Putamen (tissue), 1 donor: Measurements from ENCODE around the gene CSRP1.

Experiments used
- DNase-seq: peaks from one replicate; pipeline ENCODE4 v3.0.0-alpha.2; 2016; ENCODE audit warnings: low spot score

The CSRP1 gene

GRCh38 chr1:201513498-201514243, 6.7 kb upstream of the CSRP1 start:
- no peak for DNase-seq

GRCh38 chr1:201511941-201512539, 5.1 kb upstream of the CSRP1 start:
- DNase-seq = peak; percentile 84

GRCh38 chr1:201511396-201511940, 4.5 kb upstream of the CSRP1 start:
- no peak for DNase-seq

GRCh38 chr1:201510734-201511133, 3.8 kb upstream of the CSRP1 start:
- no peak for DNase-seq

- no peak for DNase-seq
These were observed 2.9 kb upstream of the CSRP1 start for GRCh38 chr1:201509601-201510374.

- DNase-seq = no peak
These were observed 1.9 kb upstream of the CSRP1 start for GRCh38 chr1:201508809-201509208.

GRCh38 chr1:201507360-201507675, 395 bp upstream of the CSRP1 start:
- no peak for DNase-seq

- DNase-seq = no peak
These were observed 831 bp downstream of the CSRP1 start for GRCh38 chr1:201506092-201506491.

GRCh38 chr1:201505503-201505890, 1.4 kb downstream of the CSRP1 start:
- DNase-seq = no peak

- DNase-seq = no peak
These were observed 2.0 kb downstream of the CSRP1 start for GRCh38 chr1:201504799-201505502.

- no peak for DNase-seq
These were observed 2.7 kb downstream of the CSRP1 start for GRCh38 chr1:201504179-201504631.

GRCh38 chr1:201503397-201504176, 3.3 kb downstream of the CSRP1 start:
- DNase-seq = no peak

GRCh38 chr1:201502511-201502857, 4.4 kb downstream of the CSRP1 start:
- no peak for DNase-seq

- no peak for DNase-seq
These were observed 5.0 kb downstream of the CSRP1 start for GRCh38 chr1:201501812-201502510.

GRCh38 chr1:201501144-201501543, 5.8 kb downstream of the CSRP1 start:
- DNase-seq = no peak

GRCh38 chr1:201500670-201501120, 6.2 kb downstream of the CSRP1 start:
- peak; percentile 66 for DNase-seq

GRCh38 chr1:201499795-201500669, 6.9 kb downstream of the CSRP1 start:
- DNase-seq = peak; percentile 96

GRCh38 chr1:201499191-201499590, 7.7 kb downstream of the CSRP1 start:
- no peak for DNase-seq

GRCh38 chr1:201498621-201499020, 8.3 kb downstream of the CSRP1 start:
- DNase-seq = no peak
